VCaP (cell line): ENCODE measurements around the gene GVQW3.
A peak's percentile ranks its signal among the peaks of the same experiment; 100 is the strongest.
"Not testable (repeated sequence)": the region's sequence is repeated elsewhere in the genome, so short reads cannot be mapped to it uniquely, and the experiment has no call there.

Experiments used
- H3K27ac ChIP-seq: fragments of 450-650 bp; 2 replicates; pipeline ENCODE4 v1.5.1; 2017
- CTCF ChIP-seq: fragments of 450-650 bp; conservative IDR thresholded peaks from 2 replicates; pipeline ENCODE4 v1.5.1; 2017; ENCODE audit warnings: mild to moderate bottlenecking, moderate library complexity

Gene GVQW3

GRCh38 chr11:76400967-76401366, 19.8 kb downstream of the GVQW3 start:
- no peak for TF ChIP-seq CTCF
- no peak overlapping the region for H3K27ac ChIP-seq

GRCh38 chr11:76401484-76401883, 20.4 kb downstream of the GVQW3 start:
- not testable (repeated sequence) for H3K27ac ChIP-seq

- TF ChIP-seq CTCF = no peak
- peak overlapping the region; percentile 87 for H3K27ac ChIP-seq
These were observed 25.2 kb downstream of the GVQW3 start for GRCh38 chr11:76406359-76406758.

GRCh38 chr11:76408171-76408965, 27.2 kb downstream of the GVQW3 start:
- peak overlapping the region; percentile 87 for H3K27ac ChIP-seq
- no peak for TF ChIP-seq CTCF

- TF ChIP-seq CTCF = no peak
These were observed 29.8 kb downstream of the GVQW3 start for GRCh38 chr11:76410851-76411357.

GRCh38 chr11:76415073-76415472, 34.0 kb downstream of the GVQW3 start:
- no peak for TF ChIP-seq CTCF
- no peak overlapping the region for H3K27ac ChIP-seq

More at GRCh38 chr11:76410851-76411357, 29.8 kb downstream of the GVQW3 start:
- no peak overlapping the region for H3K27ac ChIP-seq

GRCh38 chr11:76419896-76420295, 38.8 kb downstream of the GVQW3 start:
- peak; percentile 66 for TF ChIP-seq CTCF
- H3K27ac ChIP-seq = no peak overlapping the region

GRCh38 chr11:76424379-76424778, 43.3 kb downstream of the GVQW3 start:
- TF ChIP-seq CTCF = no peak
- H3K27ac ChIP-seq = no peak overlapping the region
